GM10847 (cell line): Measurements from ENCODE around the gene EBLN2.

Experiments
- POLR2A ChIP-seq: IDR thresholded peaks from 2 replicates; pipeline ENCODE4 v1.6.1; 2011; ENCODE audit not compliant: insufficient read length; ENCODE audit errors: extremely low read depth

Gene EBLN2

GRCh38 chr3:73084170-73084569 lies 22.7 kb downstream of the EBLN2 start:
- TF ChIP-seq POLR2A: no peak

GRCh38 chr3:73086071-73086494 lies 24.6 kb downstream of the EBLN2 start:
- TF ChIP-seq POLR2A: no peak

- no peak for TF ChIP-seq POLR2A
Measured at GRCh38 chr3:73094129-73094528, 32.7 kb downstream of the EBLN2 start.

- no peak for TF ChIP-seq POLR2A
Measured at GRCh38 chr3:73094951-73095350, 33.5 kb downstream of the EBLN2 start.

- no peak for TF ChIP-seq POLR2A
Measured at GRCh38 chr3:73096169-73096568, 34.7 kb downstream of the EBLN2 start.

GRCh38 chr3:73098026-73098425 lies 36.6 kb downstream of the EBLN2 start:
- no peak for TF ChIP-seq POLR2A

- TF ChIP-seq POLR2A: no peak
Measured at GRCh38 chr3:73098873-73099272, 37.4 kb downstream of the EBLN2 start.

GRCh38 chr3:73100741-73101559 lies 39.5 kb downstream of the EBLN2 start:
- TF ChIP-seq POLR2A: no peak

- TF ChIP-seq POLR2A: no peak
Measured at GRCh38 chr3:73101881-73102280, 40.4 kb downstream of the EBLN2 start.

GRCh38 chr3:73107215-73107614 lies 45.8 kb downstream of the EBLN2 start:
- TF ChIP-seq POLR2A: no peak

- TF ChIP-seq POLR2A: no peak
Measured at GRCh38 chr3:73107676-73108187, 46.3 kb downstream of the EBLN2 start.

GRCh38 chr3:73108750-73109149 lies 47.3 kb downstream of the EBLN2 start:
- no peak for TF ChIP-seq POLR2A

- TF ChIP-seq POLR2A: no peak
Measured at GRCh38 chr3:73110530-73110929, 49.1 kb downstream of the EBLN2 start.
